BJ (cell line): ENCODE results near the gene TAPBPL. TPM values are rescaled to one million over a fixed set of nuclear protein-coding genes. Genes with fewer than 3 reads are reported as not detected.

Source experiments
- CTCF ChIA-PET: fragments of 350-600 bp; formaldehyde crosslinking; extraction: SDS; loops from one replicate; lab custom pipeline; 2021; ENCODE audit warnings: antibody characterized with exemption, inconsistent platforms; lab: Yijun Ruan, JAX
- POLR2A ChIA-PET: fragments of 300-600 bp; sonication (Branson Sonifier 250); formaldehyde crosslinking; extraction: SDS; loops from one replicate; lab custom pipeline; 2021; ENCODE audit warnings: antibody characterized with exemption; lab: Charles Lee
- DNase-seq: peaks from one replicate; pipeline ENCODE4 v3.0.0-alpha.2; 2011; ENCODE audit warnings: low read depth
- H3K27me3 ChIP-seq: 2 replicates; pipeline ENCODE4 v1.6.0; 2011; ENCODE audit warnings: low read length; ENCODE audit not compliant: control insufficient read depth, insufficient read depth
- H3K36me3 ChIP-seq: 2 replicates; pipeline ENCODE4 v1.5.1; 2011; ENCODE audit warnings: low read length; ENCODE audit not compliant: control insufficient read depth, insufficient read depth
- H3K4me3 ChIP-seq: 2 replicates; pipeline ENCODE4 v1.5.1; 2011; ENCODE audit warnings: low read depth, mild to moderate bottlenecking, control low read depth, low read length
- polyA plus RNA-seq: library from polyadenylated mRNA; depleted of rRNA; stranded (reverse); fragments of >200 nt; gene quantifications from 2 replicates; pipeline ENCODE4 v1.2.3, GENCODE V29; 2011
- TF ChIP-seq, protein P1 (sequence below): IDR thresholded peaks from 2 replicates; pipeline ENCODE4 v1.5.1; 2011; ENCODE audit warnings: low read depth, mild to moderate bottlenecking, control low read depth, inconsistent platforms, low read length, moderate library complexity; ENCODE audit not compliant: insufficient read depth

Gene TAPBPL
- polyA plus RNA-seq, 1 experiment, result 25.8 TPM

DNA sequence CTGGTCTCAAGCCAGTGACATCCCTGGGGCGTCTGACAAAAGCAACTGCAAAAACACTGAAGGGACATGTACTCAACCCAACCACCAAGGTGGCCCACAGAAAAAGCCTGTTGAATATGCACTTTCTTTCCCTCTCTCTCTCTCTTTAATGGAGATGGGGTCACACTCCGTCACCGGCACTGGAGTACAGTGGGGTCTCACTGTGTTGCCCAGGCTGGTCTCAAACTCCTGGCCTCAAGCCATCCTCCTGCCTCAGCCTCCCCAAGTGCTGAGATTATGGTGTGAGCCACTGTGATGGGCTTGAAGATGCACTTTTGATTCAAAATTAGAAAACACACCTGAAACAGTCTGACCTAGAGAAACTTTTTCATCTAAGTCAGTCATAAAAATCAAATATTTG is 14.3 kb upstream of the TAPBPL start:
- ChIA-PET POLR2A (no interaction called here), CTCF (no interaction called here)
- Histone ChIP-seq H3K36me3 (no peaks in the 10 kb centered on the region), H3K4me3 (no peak overlapping the region), H3K27me3 (no peaks in the 10 kb centered on the region)
- TF ChIP-seq, protein P1, sequence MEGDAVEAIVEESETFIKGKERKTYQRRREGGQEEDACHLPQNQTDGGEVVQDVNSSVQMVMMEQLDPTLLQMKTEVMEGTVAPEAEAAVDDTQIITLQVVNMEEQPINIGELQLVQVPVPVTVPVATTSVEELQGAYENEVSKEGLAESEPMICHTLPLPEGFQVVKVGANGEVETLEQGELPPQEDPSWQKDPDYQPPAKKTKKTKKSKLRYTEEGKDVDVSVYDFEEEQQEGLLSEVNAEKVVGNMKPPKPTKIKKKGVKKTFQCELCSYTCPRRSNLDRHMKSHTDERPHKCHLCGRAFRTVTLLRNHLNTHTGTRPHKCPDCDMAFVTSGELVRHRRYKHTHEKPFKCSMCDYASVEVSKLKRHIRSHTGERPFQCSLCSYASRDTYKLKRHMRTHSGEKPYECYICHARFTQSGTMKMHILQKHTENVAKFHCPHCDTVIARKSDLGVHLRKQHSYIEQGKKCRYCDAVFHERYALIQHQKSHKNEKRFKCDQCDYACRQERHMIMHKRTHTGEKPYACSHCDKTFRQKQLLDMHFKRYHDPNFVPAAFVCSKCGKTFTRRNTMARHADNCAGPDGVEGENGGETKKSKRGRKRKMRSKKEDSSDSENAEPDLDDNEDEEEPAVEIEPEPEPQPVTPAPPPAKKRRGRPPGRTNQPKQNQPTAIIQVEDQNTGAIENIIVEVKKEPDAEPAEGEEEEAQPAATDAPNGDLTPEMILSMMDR, result no peak
- DNase-seq, result no peak

DNA sequence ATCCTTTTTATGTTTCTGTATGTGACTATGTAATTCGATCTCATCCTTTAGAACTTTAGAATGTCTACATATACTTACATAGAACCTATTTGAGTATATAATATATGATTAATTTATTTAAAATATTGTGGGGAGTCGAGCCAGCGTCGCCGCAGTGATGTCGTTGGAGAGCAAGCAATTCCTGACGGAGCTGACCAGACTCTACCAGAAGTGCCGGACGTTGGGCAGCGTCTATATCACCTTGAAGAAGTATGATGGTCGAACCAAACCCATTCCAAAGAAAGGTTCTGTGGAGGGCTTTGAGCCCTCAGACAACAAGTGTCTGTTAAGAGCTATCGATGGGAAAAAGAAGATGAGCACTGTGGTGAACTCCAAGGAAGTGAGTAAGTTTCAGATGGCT is 13.5 kb upstream of the TAPBPL start:
- ChIA-PET POLR2A (no interaction called here), CTCF (interaction anchor here (0.7 to 2.3 kb wide), 2 partner anchors 9 to 27 kb away, joined by 5 to 12 read pairs; no protein-coding TSS in a partner anchor)
- Histone ChIP-seq H3K36me3 (0 out of 2 replicates have a peak, but pooled peaks cover 1% of the 10 kb centered on the region), H3K27me3 (no peaks in the 10 kb centered on the region), H3K4me3 (no peak overlapping the region)
- TF ChIP-seq, protein P1, result no peak
- DNase-seq, result no peak

DNA sequence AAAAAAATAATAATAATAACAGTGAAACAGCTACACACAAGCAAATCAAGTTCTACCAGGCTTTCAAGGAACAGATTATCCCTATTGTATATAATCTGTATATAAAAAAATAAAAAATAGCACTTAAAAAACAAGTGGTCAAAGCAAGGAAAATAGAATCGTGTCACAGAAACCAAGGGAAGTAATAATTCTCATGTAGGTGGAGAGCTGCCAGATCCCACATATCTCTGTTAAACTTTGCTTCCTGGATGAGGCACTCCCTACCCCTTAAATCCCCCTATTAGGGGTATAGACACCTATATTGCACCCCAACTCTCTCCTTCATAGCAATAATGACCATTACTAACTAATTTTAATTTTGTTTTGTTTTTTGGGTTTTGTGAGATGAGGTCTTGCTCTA is 11.5 kb upstream of the TAPBPL start:
- Histone ChIP-seq H3K36me3 (peaks cover 4% of the 10 kb centered on the region; the same call in 1 of the 2 replicates), H3K4me3 (no peak overlapping the region), H3K27me3 (no peaks in the 10 kb centered on the region)
- TF ChIP-seq, protein P1, result no peak
- CTCF ChIA-PET, result interaction anchor here (1.7 kb wide), 1 partner anchor 25 kb away, joined by 9 read pairs; no protein-coding TSS in a partner anchor
- no peak for DNase-seq
- POLR2A ChIA-PET, result interaction anchor here (0.6 kb wide), 1 partner anchor 94 kb away, joined by 30 read pairs; the partner anchor contains the start of gene GAPDH

DNA sequence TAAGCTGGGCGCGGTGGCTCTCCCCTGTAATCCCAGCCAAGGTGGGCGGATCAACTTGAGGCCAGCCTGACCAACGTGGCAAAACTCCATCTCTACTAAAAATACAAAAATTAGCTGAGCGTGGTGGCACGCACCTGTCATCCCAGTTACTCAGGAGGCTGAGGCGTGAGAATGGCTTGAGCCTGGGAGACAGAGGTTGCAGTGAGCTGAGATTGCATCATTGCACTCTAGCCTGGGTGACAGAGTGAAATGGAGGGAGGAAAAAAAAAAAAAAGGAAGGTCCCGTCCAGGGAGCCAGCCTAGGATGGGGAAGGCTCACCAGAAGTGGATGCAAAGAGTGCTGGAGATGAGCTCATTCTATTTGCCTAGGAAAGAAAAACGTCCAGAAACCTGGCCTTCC is 9.0 kb upstream of the TAPBPL start:
- Histone ChIP-seq H3K27me3 (no peaks in the 10 kb centered on the region), H3K4me3 (no peak overlapping the region), H3K36me3 (peaks cover 7% of the 10 kb centered on the region; the same call in 1 of the 2 replicates)
- POLR2A ChIA-PET, result interaction anchor here (0.6 kb wide), 1 partner anchor 10 kb away, joined by 9 read pairs; no protein-coding TSS in a partner anchor
- TF ChIP-seq, protein P1, result no peak
- no peak for DNase-seq
- CTCF ChIA-PET, result interaction anchor here (0.8 to 2.3 kb wide), 3 partner anchors 12 to 23 kb away, joined by 3 to 6 read pairs (median 5); no protein-coding TSS in a partner anchor

DNA sequence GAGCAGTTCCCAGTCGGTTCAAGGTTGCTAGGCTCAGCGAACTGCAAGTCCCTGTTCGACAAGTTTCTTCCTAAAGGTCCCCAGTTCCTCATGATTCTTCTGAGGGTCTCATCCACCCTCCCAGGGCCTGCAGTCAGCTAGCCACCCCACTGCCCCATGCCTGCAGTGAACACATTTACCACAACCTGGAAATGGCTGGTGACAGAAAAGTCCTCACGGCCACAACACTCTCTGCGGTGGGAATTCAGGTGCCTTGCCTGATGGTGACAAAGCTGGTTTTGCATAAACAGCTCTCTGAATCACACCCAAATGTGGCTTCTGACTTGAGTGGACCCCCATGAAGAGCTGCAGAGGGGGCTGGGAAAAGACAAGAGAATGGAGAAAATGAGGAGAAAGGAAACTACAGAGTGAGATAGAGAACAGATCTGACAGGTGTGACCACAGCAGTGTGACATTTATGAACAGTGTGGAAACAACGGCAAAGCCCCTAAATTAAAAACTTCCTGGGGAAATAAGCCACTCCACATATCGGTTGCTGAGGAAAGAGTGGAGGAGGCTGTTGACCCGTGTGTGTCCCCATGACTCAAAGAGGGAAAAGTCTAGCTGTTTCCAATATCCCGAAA is 8.4 kb upstream of the TAPBPL start:
- Histone ChIP-seq H3K27me3 (no peaks in the 10 kb centered on the region), H3K4me3 (no peak overlapping the region), H3K36me3 (peaks cover 7% of the 10 kb centered on the region; the same call in 1 of the 2 replicates)
- CTCF ChIA-PET, result interaction anchor here (0.7 to 1.2 kb wide), 4 partner anchors 9 to 120 kb away, joined by 3 to 5 read pairs (median 4); no protein-coding TSS in a partner anchor
- TF ChIP-seq, protein P1, result no peak
- POLR2A ChIA-PET, result no interaction called here
- DNase-seq, result no peak
